ENCODE data around the gene LRRC74B. TPM values are rescaled to one million over a fixed set of nuclear protein-coding genes. Genes with fewer than 3 reads are reported as not detected.

Gene LRRC74B
- total RNA-seq, 2 donors from 2014 or later, result not detected

GRCh38 chr22:21051145-21051830 is 5.5 kb downstream of the LRRC74B start:
- Histone ChIP-seq H3K36me3 (no peaks in the 10 kb centered on the region), H3K9me3 (no peaks in the 10 kb centered on the region), H3K27ac (no peak overlapping the region), H3K4me1 (no peaks in the 10 kb centered on the region), H3K27me3 (no peaks in the 10 kb centered on the region), H3K4me3 (no peak overlapping the region)
- no peak for DNase-seq (ENCODE audit: low spot score)
- TF ChIP-seq, protein P1, sequence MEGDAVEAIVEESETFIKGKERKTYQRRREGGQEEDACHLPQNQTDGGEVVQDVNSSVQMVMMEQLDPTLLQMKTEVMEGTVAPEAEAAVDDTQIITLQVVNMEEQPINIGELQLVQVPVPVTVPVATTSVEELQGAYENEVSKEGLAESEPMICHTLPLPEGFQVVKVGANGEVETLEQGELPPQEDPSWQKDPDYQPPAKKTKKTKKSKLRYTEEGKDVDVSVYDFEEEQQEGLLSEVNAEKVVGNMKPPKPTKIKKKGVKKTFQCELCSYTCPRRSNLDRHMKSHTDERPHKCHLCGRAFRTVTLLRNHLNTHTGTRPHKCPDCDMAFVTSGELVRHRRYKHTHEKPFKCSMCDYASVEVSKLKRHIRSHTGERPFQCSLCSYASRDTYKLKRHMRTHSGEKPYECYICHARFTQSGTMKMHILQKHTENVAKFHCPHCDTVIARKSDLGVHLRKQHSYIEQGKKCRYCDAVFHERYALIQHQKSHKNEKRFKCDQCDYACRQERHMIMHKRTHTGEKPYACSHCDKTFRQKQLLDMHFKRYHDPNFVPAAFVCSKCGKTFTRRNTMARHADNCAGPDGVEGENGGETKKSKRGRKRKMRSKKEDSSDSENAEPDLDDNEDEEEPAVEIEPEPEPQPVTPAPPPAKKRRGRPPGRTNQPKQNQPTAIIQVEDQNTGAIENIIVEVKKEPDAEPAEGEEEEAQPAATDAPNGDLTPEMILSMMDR (IDR thresholded peaks at IDR 0.05), result no peak

- no peak for DNase-seq (ENCODE audit: low spot score)
- Histone ChIP-seq H3K4me3 (no peak overlapping the region), H3K4me1 (no peaks in the 10 kb centered on the region), H3K27me3 (no peaks in the 10 kb centered on the region), H3K27ac (no peak overlapping the region), H3K36me3 (no peaks in the 10 kb centered on the region), H3K9me3 (no peaks in the 10 kb centered on the region)
- TF ChIP-seq, protein P1 (IDR thresholded peaks at IDR 0.05), result no peak
Measured at GRCh38 chr22:21051831-21052400, 6.2 kb downstream of the LRRC74B start.

- H3K9me3 ChIP-seq, result no peaks in the 10 kb centered on the region
- H3K4me1 ChIP-seq, result no peaks in the 10 kb centered on the region
- no peaks in the 10 kb centered on the region for H3K27me3 ChIP-seq
- DNase-seq (ENCODE audit: low spot score), result no peak
- no peak overlapping the region for H3K27ac ChIP-seq
- H3K36me3 ChIP-seq, result no peaks in the 10 kb centered on the region
- TF ChIP-seq, protein P1 (IDR thresholded peaks at IDR 0.05), result no peak
- no peak overlapping the region for H3K4me3 ChIP-seq
Measured at GRCh38 chr22:21052715-21053459, 7.1 kb downstream of the LRRC74B start.

DNA sequence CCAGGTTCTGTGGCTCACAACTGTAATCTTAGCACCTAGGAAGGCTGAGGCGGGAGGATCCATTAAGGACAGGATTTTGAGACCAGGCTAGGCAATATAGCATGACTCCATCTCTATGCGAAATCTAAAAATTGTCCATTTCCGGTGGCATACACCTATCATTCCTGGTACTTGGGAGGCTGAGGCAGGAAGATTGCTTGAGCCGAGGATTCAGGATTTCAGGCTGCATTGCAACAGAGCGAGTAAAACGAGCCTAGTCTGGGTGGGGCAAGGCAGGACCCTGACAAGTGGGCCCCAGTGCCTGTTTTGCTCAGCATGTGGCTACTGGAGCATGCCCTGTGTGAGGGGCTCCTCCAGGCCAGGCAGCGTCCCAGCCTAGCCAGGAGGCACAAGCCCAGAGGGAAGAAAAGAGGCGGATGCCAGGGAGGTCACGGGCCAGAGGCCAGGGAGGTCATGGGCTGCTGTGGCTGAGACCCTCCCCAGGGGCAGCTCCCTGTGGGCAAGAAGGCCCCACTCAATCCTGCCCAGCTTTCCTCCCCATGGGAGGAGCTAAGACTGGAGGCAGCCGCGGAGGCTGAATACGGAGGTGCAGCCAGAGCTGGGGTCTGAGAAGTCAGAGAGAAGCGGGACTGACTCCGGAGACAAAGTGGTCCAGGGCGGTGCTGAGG is 8.4 kb downstream of the LRRC74B start:
- no peak overlapping the region for H3K4me3 ChIP-seq
- H3K9me3 ChIP-seq, result no peaks in the 10 kb centered on the region
- TF ChIP-seq, protein P1 (IDR thresholded peaks at IDR 0.05), result no peak
- no peak overlapping the region for H3K27ac ChIP-seq
- no peaks in the 10 kb centered on the region for H3K36me3 ChIP-seq
- no peaks in the 10 kb centered on the region for H3K4me1 ChIP-seq
- no peak for DNase-seq (ENCODE audit: low spot score)
- H3K27me3 ChIP-seq, result no peaks in the 10 kb centered on the region

DNA sequence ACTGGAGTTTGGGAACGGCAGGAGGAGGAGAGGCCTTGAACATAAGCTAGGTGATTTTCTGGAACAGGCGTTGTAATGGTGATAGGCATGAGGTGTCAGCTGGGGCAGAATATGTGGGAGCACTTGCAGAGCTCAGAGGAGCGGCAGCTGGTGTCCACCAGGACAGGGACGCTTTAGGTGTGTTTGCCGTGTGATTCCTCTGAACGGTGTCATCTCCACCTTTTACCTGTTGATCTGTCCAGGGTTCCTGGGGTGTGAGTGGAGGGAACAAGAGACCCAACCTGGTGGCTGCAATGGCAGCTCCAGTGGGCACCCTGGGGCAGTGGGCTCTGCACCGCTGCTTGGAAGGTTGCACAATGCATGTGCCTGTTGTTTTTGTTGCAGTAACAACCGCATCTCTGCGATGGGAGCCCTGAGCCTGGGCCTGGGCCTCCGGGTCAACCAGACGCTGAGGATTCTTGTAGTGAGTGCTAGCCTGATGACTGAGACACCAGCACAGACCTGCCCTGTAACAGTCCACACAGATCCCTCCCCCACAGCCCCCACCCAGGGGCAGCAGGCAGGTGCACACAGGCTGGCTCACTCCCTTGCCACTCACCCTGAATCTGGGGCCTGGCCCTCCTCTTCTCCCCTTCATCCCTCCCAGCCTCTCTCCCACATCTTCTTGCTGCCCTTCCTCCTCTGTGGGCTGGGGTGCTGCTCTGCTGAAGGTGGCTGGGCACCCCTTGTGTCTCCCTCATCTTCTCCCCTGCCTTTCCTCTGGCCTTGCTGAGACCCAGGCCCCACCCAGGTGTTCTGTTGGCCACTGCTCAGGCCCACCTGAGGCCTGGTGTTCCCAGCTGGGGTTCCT is 9.2 kb downstream of the LRRC74B start:
- no peak overlapping the region for H3K27ac ChIP-seq
- TF ChIP-seq, protein P1 (IDR thresholded peaks at IDR 0.05), result no peak
- no peaks in the 10 kb centered on the region for H3K4me1 ChIP-seq
- no peak for DNase-seq (ENCODE audit: low spot score)
- H3K27me3 ChIP-seq, result no peaks in the 10 kb centered on the region
- H3K4me3 ChIP-seq, result no peak overlapping the region
- no peaks in the 10 kb centered on the region for H3K36me3 ChIP-seq
- no peaks in the 10 kb centered on the region for H3K9me3 ChIP-seq
